RWPE1 (cell line): ENCODE data around the gene SPRR5.

ENCODE experiments used
- CTCF ChIA-PET: fragments of 350-600 bp; sonication (Branson Sonifier 250); formaldehyde crosslinking; extraction: SDS; loops from one replicate; lab custom pipeline; 2021; lab: Yijun Ruan, JAX
- POLR2A ChIA-PET: fragments of 400-600 bp; formaldehyde crosslinking; extraction: SDS; loops from one replicate; lab custom pipeline; 2020; ENCODE audit warnings: antibody characterized with exemption; ENCODE audit not compliant: low non-redundant PET; lab: Yijun Ruan, JAX
- DNase-seq: peaks from one replicate; pipeline ENCODE4 v3.0.0; 2012; ENCODE audit warnings: low spot score
- H3K27ac ChIP-seq: fragments of 450-650 bp; 2 replicates; pipeline ENCODE4 v1.5.1; 2017
- TF ChIP-seq, protein P1 (sequence below): fragments of 450-650 bp; conservative IDR thresholded peaks from 2 replicates; pipeline ENCODE4 v1.5.1; 2017; ENCODE audit warnings: low read depth, mild to moderate bottlenecking

Gene SPRR5

GRCh38 chr1:152919071-152919470 lies 27.9 kb upstream of the SPRR5 start:
- no peak for DNase-seq
- ChIA-PET POLR2A (no interaction called here), CTCF (interaction anchor here (0.7 to 1.1 kb wide), 3 partner anchors 11 to 274 kb away, joined by 3 to 6 read pairs (median 5); partner anchors contain the start of gene IVL)
- TF ChIP-seq, protein P1, sequence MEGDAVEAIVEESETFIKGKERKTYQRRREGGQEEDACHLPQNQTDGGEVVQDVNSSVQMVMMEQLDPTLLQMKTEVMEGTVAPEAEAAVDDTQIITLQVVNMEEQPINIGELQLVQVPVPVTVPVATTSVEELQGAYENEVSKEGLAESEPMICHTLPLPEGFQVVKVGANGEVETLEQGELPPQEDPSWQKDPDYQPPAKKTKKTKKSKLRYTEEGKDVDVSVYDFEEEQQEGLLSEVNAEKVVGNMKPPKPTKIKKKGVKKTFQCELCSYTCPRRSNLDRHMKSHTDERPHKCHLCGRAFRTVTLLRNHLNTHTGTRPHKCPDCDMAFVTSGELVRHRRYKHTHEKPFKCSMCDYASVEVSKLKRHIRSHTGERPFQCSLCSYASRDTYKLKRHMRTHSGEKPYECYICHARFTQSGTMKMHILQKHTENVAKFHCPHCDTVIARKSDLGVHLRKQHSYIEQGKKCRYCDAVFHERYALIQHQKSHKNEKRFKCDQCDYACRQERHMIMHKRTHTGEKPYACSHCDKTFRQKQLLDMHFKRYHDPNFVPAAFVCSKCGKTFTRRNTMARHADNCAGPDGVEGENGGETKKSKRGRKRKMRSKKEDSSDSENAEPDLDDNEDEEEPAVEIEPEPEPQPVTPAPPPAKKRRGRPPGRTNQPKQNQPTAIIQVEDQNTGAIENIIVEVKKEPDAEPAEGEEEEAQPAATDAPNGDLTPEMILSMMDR = no peak
- H3K27ac ChIP-seq = no peak overlapping the region

DNA sequence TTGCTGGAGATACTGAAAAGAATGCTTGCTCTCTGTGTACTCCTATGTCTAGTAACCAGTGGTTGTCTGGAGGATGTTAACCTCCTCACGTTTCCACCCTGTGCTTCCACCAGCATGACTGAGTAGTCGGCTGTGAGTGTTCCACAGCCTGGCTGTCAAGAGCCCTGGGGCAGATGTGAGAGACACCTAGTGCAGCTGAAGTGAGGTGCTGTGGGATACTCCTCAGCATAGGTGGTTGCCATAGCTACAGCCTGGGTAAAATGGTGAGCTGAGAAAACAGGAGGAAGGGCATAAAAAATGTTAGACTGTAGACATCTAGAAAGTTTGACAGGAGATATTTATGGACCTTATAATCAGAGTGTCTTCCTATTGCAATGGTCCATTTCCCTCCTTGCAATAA lies 22.8 kb upstream of the SPRR5 start:
- TF ChIP-seq, protein P1 = no peak
- DNase-seq = no peak
- CTCF ChIA-PET = no interaction called here
- POLR2A ChIA-PET = no interaction called here
- H3K27ac ChIP-seq = no peak overlapping the region

DNA sequence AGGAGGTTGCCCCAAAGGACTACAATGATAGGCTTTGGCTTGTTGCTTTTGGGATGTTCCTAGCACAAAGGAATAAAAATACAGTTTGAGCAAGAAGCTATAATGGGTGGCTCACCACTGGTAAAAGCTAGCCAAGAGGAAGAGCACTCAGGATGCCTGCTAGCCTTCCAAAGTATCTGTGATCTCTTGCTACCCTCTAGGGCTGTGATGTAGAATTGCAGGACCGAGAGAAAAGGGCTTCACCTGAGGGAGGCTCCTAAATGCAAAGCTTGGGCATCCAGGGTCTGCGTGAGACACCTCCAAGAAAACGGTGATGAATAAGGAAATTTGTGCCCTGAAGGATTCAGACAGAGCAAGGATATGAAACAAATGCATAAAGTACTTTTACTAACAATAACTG lies 20.9 kb upstream of the SPRR5 start:
- peak; percentile 63 for DNase-seq
- no peak overlapping the region for H3K27ac ChIP-seq
- POLR2A ChIA-PET = interaction anchor here (0.6 kb wide), 1 partner anchor 12 kb away, joined by 3 read pairs; no protein-coding TSS in a partner anchor
- CTCF ChIA-PET = interaction anchor here (0.6 to 1.9 kb wide), 12 partner anchors 16 to 722 kb away, joined by 3 to 37 read pairs (median 6); partner anchors contain the start of genes PRR9 and SMCP
- TF ChIP-seq, protein P1 = peak; percentile 33; the same call in 1 of the 2 replicates

DNA sequence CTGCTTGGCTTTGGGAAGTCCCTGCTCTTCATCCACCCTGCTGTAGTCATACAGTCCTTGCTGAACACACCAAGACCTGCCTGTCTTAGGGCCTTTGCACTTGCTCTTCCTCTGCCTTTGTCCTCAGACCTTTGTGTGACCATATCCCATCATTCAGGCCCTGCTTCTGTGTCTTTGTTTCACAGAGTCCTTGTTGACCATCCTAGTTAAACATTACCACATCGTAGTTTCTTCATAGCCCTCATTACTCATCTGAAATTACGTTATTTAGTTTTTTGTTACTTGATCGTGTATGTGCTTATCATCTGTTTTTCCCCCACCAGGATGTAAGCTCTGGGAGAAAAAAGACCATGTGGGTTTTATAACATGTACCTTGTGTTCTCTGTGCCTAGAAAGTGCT lies 18.3 kb upstream of the SPRR5 start:
- no peak for DNase-seq
- TF ChIP-seq, protein P1 = no peak
- POLR2A ChIA-PET = no interaction called here
- no peak overlapping the region; the same call in 1 of the 2 replicates for H3K27ac ChIP-seq
- CTCF ChIA-PET = interaction anchor here (0.6 kb wide), 1 partner anchor 364 kb away, joined by 3 read pairs; no protein-coding TSS in a partner anchor

DNA sequence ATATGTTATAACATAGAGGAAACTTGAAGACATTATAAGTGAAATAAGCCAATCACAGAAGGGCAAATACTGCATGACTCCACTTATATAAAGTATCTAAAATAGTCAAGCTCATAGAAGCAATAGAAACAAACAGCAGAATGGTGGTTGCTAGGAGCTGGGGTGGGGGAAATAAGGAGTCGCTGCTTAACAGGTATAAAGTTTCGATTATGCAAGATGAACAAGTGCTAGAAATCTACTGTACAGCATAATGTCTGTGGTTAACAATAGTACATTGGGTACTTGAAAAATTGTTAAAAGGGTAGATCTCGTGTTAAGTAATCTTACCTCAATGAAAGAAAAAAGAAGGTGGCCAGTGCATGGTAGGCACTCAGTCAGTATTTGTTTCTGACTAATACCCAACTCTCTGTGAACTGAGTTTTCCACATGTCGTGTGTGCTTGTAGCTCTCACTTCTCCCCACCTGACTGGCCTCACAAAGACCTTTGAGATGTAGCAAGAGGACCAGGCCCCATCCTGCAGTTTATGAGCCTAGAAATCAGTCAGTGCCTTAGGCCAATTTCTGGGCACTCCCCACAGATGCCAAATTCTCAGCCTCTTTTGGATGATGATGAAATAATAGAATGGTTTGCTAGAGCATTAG lies 14.7 kb upstream of the SPRR5 start:
- H3K27ac ChIP-seq = no peak overlapping the region
- DNase-seq = no peak
- TF ChIP-seq, protein P1 = no peak
- CTCF ChIA-PET = interaction anchor here (0.5 kb wide), 1 partner anchor 356 kb away, joined by 3 read pairs; no protein-coding TSS in a partner anchor
- POLR2A ChIA-PET = no interaction called here

DNA sequence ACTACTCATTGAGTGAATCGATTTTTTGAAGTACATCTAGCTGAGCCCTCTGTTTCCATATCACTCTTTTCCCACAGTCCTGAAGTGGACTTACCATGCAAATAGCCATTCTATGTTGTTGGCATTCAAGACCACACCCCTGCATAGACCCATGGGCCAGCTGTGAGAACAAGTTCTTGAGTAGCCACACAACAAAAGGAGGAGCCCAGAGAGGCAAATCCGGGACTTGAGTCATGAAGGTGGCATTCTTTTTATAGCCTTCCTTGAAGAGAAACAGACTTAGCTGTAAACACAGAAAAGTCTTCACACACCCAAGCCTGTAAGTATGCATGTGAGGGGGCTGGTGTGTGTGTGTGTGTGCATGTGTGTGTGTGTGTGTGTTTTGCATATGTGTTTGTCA lies 13.8 kb upstream of the SPRR5 start:
- no peak overlapping the region for H3K27ac ChIP-seq
- ChIA-PET CTCF (interaction anchor here (0.6 kb wide), 1 partner anchor 823 kb away, joined by 5 read pairs; no protein-coding TSS in a partner anchor), POLR2A (interaction anchor here (0.6 kb wide), 1 partner anchor 34 kb away, joined by 3 read pairs; no protein-coding TSS in a partner anchor)
- DNase-seq = no peak
- TF ChIP-seq, protein P1 = no peak
